Upper lobe of left lung (tissue), 6 donors: Measurements from ENCODE around the gene RMRP. TPM values are rescaled to one million over a fixed set of nuclear protein-coding genes. Genes with fewer than 3 reads are reported as not detected.

Experiments used
- ATAC-seq, 2 donors: fragments of 200-7000 bp; cut with Tn5 transposase; one replicate each; pipeline ENCODE4 v1.9.1; 2022; ENCODE audit warnings: mild to moderate bottlenecking in 2 of 2, moderate library complexity in 2 of 2; ENCODE audit not compliant: low FRiP score in 2 of 2
- DNase-seq, 2 donors: peaks; one replicate each; pipeline ENCODE4 v3.0.0-alpha.2; 2019 to 2020
- H3K27ac ChIP-seq, 4 donors: fragments of 200-600 bp; sonication (generic); one replicate each; pipeline ENCODE4 v1.5.1; 2016 to 2019
- H3K27me3 ChIP-seq, 4 donors: fragments of 200-600 bp; sonication (generic); one replicate each; pipeline ENCODE4 v1.5.1; 2017 to 2019
- H3K36me3 ChIP-seq, 4 donors: fragments of 200-600 bp; sonication (generic); one replicate each; pipeline ENCODE4 v1.5.1; 2016 to 2019
- H3K4me1 ChIP-seq, 4 donors: fragments of 200-600 bp; sonication (generic); one replicate each; pipeline ENCODE4 v1.5.1; 2018 to 2019
- H3K4me3 ChIP-seq, 4 donors: fragments of 200-600 bp; sonication (generic); one replicate each; pipeline ENCODE4 v1.5.1; 2017 to 2019; ENCODE audit warnings: mild to moderate bottlenecking in 2 of 4, moderate library complexity in 1 of 4
- H3K9me3 ChIP-seq, 4 donors: fragments of 200-600 bp; sonication (generic); one replicate each; pipeline ENCODE4 v1.5.1; 2018 to 2019
- EP300 ChIP-seq, 4 donors: sonication (generic); formaldehyde crosslinking; IDR thresholded peaks; one replicate each; pipeline ENCODE4 v1.5.1; 2017; ENCODE audit warnings: antibody characterized with exemption in 4 of 4, control low read depth in 2 of 4
- POLR2A ChIP-seq, 4 donors: fragments of 450-650 bp; IDR thresholded peaks; one replicate each; pipeline ENCODE4 v1.5.1; 2016 to 2017; ENCODE audit warnings: antibody characterized with exemption in 4 of 4, mild to moderate bottlenecking in 2 of 4
- POLR2AphosphoS5 ChIP-seq, 2 donors: sonication (generic); formaldehyde crosslinking; IDR thresholded peaks; one replicate each; pipeline ENCODE4 v1.5.1; 2017; ENCODE audit warnings: antibody characterized with exemption in 2 of 2
- WGBS, 2 donors: methylation state at CpG; one replicate each; pipeline ENCODE4 v1.1.5; 2017 to 2018; 5-methylcytosine and 5-hydroxymethylcytosine counted together
- total RNA-seq, 6 donors: library from RNA; depleted of rRNA in 4 of 6; stranded (reverse); fragments of >200 nt in 4 of 6; gene quantifications; one replicate each; pipeline versions ENCODE4 v1.1.0 to v1.2.1, GENCODE V29; 2016 to 2021
- TF ChIP-seq, protein P1 (sequence below), 6 experiments: fragments of 450-650 bp in 4 of 6; fragments of 200-600 bp in 2 of 6; sonication (generic) in 2 of 6; IDR thresholded peaks; one replicate each; pipeline ENCODE4 v1.5.1; 2016 to 2019; ENCODE audit warnings: antibody characterized with exemption in 6 of 6
- donor health status: DM: no; HTN: no; CAD: no; lungs with moderate emphysema.
- donor health status: DM: no; HTN: yes; CAD: no; lungs with severe emphysema.

Gene RMRP
- total RNA-seq, 6 donors from 2014 or later, result 886 to 22,003 (median 3,451) TPM

DNA sequence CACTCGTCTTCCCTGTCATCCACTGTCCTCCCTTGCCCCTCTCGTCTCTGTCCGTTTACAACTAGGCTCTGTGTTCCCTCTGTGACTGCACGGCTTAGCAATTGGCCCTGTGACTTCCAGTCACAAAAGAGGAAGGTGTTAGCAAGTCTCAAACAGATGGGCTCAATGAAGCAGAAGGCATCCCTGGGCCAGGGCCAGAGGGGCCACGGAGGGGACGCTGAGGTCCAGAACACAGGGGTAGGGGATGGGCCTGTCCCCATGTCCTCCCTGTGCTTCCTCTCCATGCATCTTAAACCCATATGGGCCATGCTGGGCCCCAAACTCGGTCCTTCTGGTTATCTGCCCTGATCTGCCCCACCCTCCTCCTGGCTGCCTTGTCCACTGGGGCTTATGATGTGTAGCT is 39.5 kb downstream of the RMRP start, which contains the start of gene CD72:
CD72 (minus strand) TSS at position 89 of the 403 bp plus-strand sequence. CDS start 110 bp downstream, outside the sequence.
- DNase-seq (peak in 1 of 2 donors; percentile 39), ATAC-seq (peak in 1 of 2 donors; percentile 61)
- WGBS, 2 donors, result 58 to 75% methylated on average over 6 to 7 of the region's 7 CpGs
- H3K36me3 ChIP-seq, result no peaks in the 10 kb centered on the region
- H3K27me3 ChIP-seq, result no peaks in the 10 kb centered on the region
- peaks cover 14 to 25% (median 18%) of the 10 kb centered on the region in 4 donors for H3K4me1 ChIP-seq
- peak within 1 kb of the TSS in 3 of 4 donors; percentile 41 to 54 (median 45) for H3K4me3 ChIP-seq
- peak within 1 kb of the TSS in 2 of 4 donors; percentile 61 to 72 for H3K27ac ChIP-seq
- TF ChIP-seq EP300 (IDR thresholded peaks at IDR 0.05) (no peak), POLR2AphosphoS5 (IDR thresholded peaks at IDR 0.05) (peak in 1 of 2 donors; percentile 34), POLR2A (IDR thresholded peaks at IDR 0.05) (peak in 1 of 4 donors; percentile 74)
- TF ChIP-seq, protein P1, sequence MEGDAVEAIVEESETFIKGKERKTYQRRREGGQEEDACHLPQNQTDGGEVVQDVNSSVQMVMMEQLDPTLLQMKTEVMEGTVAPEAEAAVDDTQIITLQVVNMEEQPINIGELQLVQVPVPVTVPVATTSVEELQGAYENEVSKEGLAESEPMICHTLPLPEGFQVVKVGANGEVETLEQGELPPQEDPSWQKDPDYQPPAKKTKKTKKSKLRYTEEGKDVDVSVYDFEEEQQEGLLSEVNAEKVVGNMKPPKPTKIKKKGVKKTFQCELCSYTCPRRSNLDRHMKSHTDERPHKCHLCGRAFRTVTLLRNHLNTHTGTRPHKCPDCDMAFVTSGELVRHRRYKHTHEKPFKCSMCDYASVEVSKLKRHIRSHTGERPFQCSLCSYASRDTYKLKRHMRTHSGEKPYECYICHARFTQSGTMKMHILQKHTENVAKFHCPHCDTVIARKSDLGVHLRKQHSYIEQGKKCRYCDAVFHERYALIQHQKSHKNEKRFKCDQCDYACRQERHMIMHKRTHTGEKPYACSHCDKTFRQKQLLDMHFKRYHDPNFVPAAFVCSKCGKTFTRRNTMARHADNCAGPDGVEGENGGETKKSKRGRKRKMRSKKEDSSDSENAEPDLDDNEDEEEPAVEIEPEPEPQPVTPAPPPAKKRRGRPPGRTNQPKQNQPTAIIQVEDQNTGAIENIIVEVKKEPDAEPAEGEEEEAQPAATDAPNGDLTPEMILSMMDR (IDR thresholded peaks at IDR 0.05), result no peak
- no peaks in the 10 kb centered on the region for H3K9me3 ChIP-seq

DNA sequence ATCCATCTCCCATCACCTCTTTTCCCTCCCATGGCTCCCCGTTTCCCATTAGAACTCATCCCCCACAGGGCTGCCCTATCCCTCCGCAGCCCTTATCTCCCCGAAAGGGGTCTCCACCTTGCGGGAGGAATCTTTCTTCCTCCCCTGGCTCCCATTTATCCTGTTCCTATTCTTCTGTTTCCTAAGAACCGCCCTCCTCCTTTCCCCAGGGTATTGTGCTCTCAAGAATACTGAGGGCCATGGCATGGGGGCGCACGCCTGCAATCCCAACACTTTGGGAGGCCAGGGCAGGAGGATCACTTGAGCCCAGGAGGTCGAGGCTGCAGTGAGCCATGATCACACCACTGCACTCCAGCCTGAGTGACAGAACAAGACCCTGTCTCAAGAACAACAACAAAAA is 40.3 kb downstream of the RMRP start:
- 68 to 75% methylated on average over 8 of the region's 8 CpGs for WGBS, 2 donors
- Histone ChIP-seq H3K27ac (peak overlapping the region in 2 of 4 donors; percentile 61 to 72), H3K4me1 (peaks cover 14 to 25% (median 18%) of the 10 kb centered on the region in 4 donors), H3K36me3 (no peaks in the 10 kb centered on the region), H3K27me3 (no peaks in the 10 kb centered on the region), H3K9me3 (no peaks in the 10 kb centered on the region), H3K4me3 (peak overlapping the region in 3 of 4 donors; percentile 41 to 54 (median 45))
- TF ChIP-seq, protein P1 (IDR thresholded peaks at IDR 0.05), result no peak
- TF ChIP-seq POLR2AphosphoS5 (IDR thresholded peaks at IDR 0.05) (no peak), EP300 (IDR thresholded peaks at IDR 0.05) (no peak), POLR2A (IDR thresholded peaks at IDR 0.05) (no peak)
- DNase-seq (no peak), ATAC-seq (no peak)

DNA sequence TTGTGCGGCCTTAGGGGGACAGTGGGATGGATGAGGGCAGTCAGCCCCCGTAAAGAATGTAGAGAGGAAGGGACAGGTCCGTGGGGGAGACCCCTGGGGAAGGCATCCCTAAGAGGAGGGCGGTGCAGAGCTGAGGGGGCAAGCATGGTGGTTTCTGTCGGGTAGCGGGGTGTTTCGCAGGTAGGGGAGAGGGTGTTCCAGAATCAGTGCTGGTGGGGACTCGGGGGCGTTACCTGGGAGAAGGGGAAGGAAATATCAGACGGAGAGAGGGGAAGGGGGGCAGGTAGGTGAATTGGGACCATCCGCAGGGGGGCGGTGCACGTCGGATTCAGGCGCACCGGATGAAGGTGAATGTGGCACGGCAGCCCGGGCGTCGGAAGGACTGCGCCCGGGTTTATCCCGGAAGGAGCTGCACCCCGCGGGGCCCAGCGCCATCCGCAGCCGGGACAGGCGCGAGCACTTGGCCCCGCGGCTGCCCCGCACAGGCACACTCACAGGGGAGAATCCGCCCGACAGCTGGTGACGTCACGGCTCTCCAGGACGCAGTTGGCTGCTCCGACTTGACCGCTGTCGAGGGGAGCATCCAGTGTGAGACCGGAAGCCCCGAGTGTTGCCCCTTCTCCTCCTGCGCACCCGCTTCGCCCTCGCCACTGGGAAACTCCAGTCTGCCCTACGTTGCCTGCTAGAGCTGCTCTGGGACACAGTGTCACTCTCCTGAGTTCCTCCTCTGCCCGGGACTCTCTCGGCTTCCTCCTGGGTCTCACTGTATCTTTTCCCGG is 40.9 kb downstream of the RMRP start:
- H3K27ac ChIP-seq, result peak overlapping the region in 2 of 4 donors; percentile 57 to 72
- H3K36me3 ChIP-seq, result no peaks in the 10 kb centered on the region
- TF ChIP-seq EP300 (IDR thresholded peaks at IDR 0.05) (no peak), POLR2AphosphoS5 (IDR thresholded peaks at IDR 0.05) (peak in 1 of 2 donors; percentile 12), POLR2A (IDR thresholded peaks at IDR 0.05) (peak in 2 of 4 donors; percentile 33 to 62)
- TF ChIP-seq, protein P1 (IDR thresholded peaks at IDR 0.05), result peak in 3 of 6 experiments; percentile 14 to 21 (median 19)
- H3K4me1 ChIP-seq, result peaks cover 14 to 25% (median 18%) of the 10 kb centered on the region in 4 donors
- DNase-seq, result peak; percentile 89 to 90
- WGBS, 2 donors, result 12 to 19% methylated on average over 26 to 50 of the region's 51 CpGs
- no peaks in the 10 kb centered on the region for H3K9me3 ChIP-seq
- H3K27me3 ChIP-seq, result no peaks in the 10 kb centered on the region
- H3K4me3 ChIP-seq, result peak overlapping the region; percentile 32 to 54 (median 43)
- ATAC-seq, result peak; percentile 60 to 88

DNA sequence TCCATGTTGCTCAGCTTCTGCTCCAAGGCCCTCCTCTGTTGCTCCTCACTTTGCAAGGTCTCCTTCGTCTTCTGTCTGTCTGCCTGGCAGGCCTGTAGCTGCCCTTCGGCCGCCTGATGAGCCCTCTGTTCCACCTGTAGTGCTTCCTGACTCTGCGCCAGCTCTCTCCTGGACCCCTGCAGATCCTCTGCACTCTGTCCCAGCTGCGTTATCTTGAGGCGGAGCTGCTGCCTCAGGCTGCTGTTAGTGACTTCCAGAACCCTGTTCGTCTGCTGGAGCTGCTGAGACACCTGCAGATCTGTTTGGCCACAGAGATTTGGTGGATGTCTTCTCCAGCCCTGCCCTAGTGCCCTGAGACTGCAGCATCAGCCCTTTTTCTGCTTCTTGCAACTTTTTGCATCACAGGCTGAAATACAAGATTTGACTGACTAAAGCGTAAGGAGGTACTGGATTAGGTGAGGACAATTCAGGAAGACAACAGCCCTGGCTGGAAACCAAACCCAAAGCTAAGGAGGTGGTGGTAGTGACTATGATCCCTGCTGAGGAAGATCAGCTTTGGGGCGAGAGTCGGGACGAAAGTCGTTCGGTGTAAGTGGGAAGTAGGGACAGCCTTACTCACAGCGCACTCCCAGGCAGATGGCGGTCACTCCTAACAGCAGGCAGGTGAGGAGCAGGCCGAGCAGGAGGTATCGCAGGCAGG is 41.7 kb downstream of the RMRP start:
- H3K27ac ChIP-seq, result no peak overlapping the region
- peaks cover 14 to 26% (median 20%) of the 10 kb centered on the region in 4 donors for H3K4me1 ChIP-seq
- ATAC-seq (no peak), DNase-seq (peak in 1 of 2 donors; percentile 16)
- no peaks in the 10 kb centered on the region for H3K9me3 ChIP-seq
- no peaks in the 10 kb centered on the region for H3K27me3 ChIP-seq
- no peaks in the 10 kb centered on the region for H3K36me3 ChIP-seq
- WGBS, 2 donors, result 85 to 87% methylated on average over 17 of the region's 17 CpGs
- no peak for TF ChIP-seq POLR2A (IDR thresholded peaks at IDR 0.05)
- no peak for TF ChIP-seq POLR2AphosphoS5 (IDR thresholded peaks at IDR 0.05)
- TF ChIP-seq, protein P1 (IDR thresholded peaks at IDR 0.05), result no peak
- no peak for TF ChIP-seq EP300 (IDR thresholded peaks at IDR 0.05)
- H3K4me3 ChIP-seq, result no peak overlapping the region
